ENCODE results near the gene CD52. TPM values are rescaled to one million over a fixed set of nuclear protein-coding genes. Genes with fewer than 3 reads are reported as not detected.

CD52 gene
- total and polyA plus RNA-seq, 2 donors (not counting 3 experiments of a cell fraction or from before 2014, with no cell fraction given) = not detected

GRCh38 chr1:26353976-26354820, 36.4 kb downstream of the CD52 start, which contains the start of gene CRYBG2:
CRYBG2 (minus strand) TSS chr1:26354130; CDS start chr1:26346657, 7,473 bp downstream.
- H4K20me1 ChIP-seq (replicated peaks; ENCODE audit: control insufficient read depth, extremely low read depth, insufficient read depth, low read length) = no peaks in the 10 kb centered on the region
- FAIRE-seq = no peak
- intact Hi-C loops (cut with micrococcal nuclease) (no loop called here), dilution Hi-C loops (cut with MboI; ENCODE audit: extremely low pct_ligation_motif_present, low sequenced_read_pairs) (no loop called here)
- no peak within 1 kb of the TSS for H3K4me3 ChIP-seq (replicated peaks in 1 of 3; ENCODE audit: insufficient read depth in 1 of 3, low read depth in 1 of 3, low read length in 3 of 3)
- H3K36me3 ChIP-seq (ENCODE audit: control insufficient read depth in 2 of 2, extremely low read depth in 1 of 2, insufficient read depth in 2 of 2, low read length in 2 of 2) = no peaks in the 10 kb centered on the region
- no peak for DNase-seq (ENCODE audit: low read depth, low spot score)
- no TSS peak for BruUV-seq (replicated peaks)
- H3K79me2 ChIP-seq (ENCODE audit: control insufficient read depth, insufficient read depth, low read length) = no peaks in the 10 kb centered on the region
- H3K27ac ChIP-seq (ENCODE audit: insufficient read depth, low read depth, low read length) = no peak within 1 kb of the TSS
- H2AFZ ChIP-seq (ENCODE audit: low read depth, low read length) = no peak within 1 kb of the TSS
- H3K9me3 ChIP-seq (replicated peaks; ENCODE audit: control insufficient read depth, insufficient read depth, low read length) = no peaks in the 10 kb centered on the region
- H3K9me1 ChIP-seq (replicated peaks; ENCODE audit: control insufficient read depth, extremely low read depth, insufficient read depth, low read length) = no peaks in the 10 kb centered on the region
- CTCF ChIA-PET = interaction anchor here (0.9 to 1.0 kb wide), 2 partner anchors 10 to 22 kb away, joined by 3 to 8 read pairs; no protein-coding TSS in a partner anchor
- TF ChIP-seq FOS (IDR thresholded peaks at IDR 0.05; ENCODE audit: borderline replicate concordance, insufficient read depth, low read length) = no peak
- no peak for TF ChIP-seq EZH2 (IDR thresholded peaks at IDR 0.05; ENCODE audit: borderline replicate concordance, low read depth, low read length, severe bottlenecking)
- no peak for TF ChIP-seq GATA2 (IDR thresholded peaks at IDR 0.05; ENCODE audit: insufficient read depth, insufficient read length, low read depth, low read length)
- TF ChIP-seq JUN (IDR thresholded peaks at IDR 0.05; ENCODE audit: borderline replicate concordance, insufficient read depth, insufficient read length, low read depth) = no peak
- TF ChIP-seq CTCF (IDR thresholded peaks at IDR 0.05; ENCODE audit: extremely low read depth in 1 of 2, insufficient read depth in 1 of 2, low read depth in 1 of 2, low read length in 2 of 2) = no peak
- no peak for TF ChIP-seq MYC (IDR thresholded peaks at IDR 0.05; ENCODE audit: low read depth, low read length)
- no peak for TF ChIP-seq MAX (IDR thresholded peaks at IDR 0.05; ENCODE audit: insufficient read depth, insufficient read length)
- no peak for TF ChIP-seq POLR2A (IDR thresholded peaks at IDR 0.05; ENCODE audit: low read depth, low read length)
- TF ChIP-seq POLR2AphosphoS5 (IDR thresholded peaks at IDR 0.05; ENCODE audit: insufficient read depth, low read depth, low read length) = no peak
- H3K4me2 ChIP-seq (ENCODE audit: insufficient read depth, low read length) = no peak within 1 kb of the TSS
- no peak within 1 kb of the TSS for H3K9ac ChIP-seq (replicated peaks; ENCODE audit: extremely low read depth, insufficient read depth, low read length)
- H3K4me1 ChIP-seq (ENCODE audit: control insufficient read depth, extremely low read depth, insufficient read depth, low read length) = peaks cover 15% of the 10 kb centered on the region
- peaks cover 6% of the 10 kb centered on the region in 2 experiments for H3K27me3 ChIP-seq (ENCODE audit: control insufficient read depth in 2 of 2, insufficient read depth in 2 of 2, low read length in 2 of 2)
- POLR2A ChIA-PET = no interaction called here
